GM18909 (cell line): Measurements from ENCODE around the gene TIMM13.

ENCODE experiments used
- ATAC-seq: cut with Tn5 transposase; IDR thresholded peaks from one replicate; pipeline ENCODE4 v1.9.1; 2021; ENCODE audit warnings: mild to moderate bottlenecking; ENCODE audit not compliant: unreplicated experiment, poor library complexity

The TIMM13 gene

GRCh38 chr19:2387367-2388288, 39.8 kb downstream of the TIMM13 start:
- no peak for ATAC-seq

GRCh38 chr19:2385053-2385721, 42.2 kb downstream of the TIMM13 start:
- no peak for ATAC-seq

GRCh38 chr19:2382530-2383222, 44.7 kb downstream of the TIMM13 start:
- ATAC-seq, result no peak

DNA sequence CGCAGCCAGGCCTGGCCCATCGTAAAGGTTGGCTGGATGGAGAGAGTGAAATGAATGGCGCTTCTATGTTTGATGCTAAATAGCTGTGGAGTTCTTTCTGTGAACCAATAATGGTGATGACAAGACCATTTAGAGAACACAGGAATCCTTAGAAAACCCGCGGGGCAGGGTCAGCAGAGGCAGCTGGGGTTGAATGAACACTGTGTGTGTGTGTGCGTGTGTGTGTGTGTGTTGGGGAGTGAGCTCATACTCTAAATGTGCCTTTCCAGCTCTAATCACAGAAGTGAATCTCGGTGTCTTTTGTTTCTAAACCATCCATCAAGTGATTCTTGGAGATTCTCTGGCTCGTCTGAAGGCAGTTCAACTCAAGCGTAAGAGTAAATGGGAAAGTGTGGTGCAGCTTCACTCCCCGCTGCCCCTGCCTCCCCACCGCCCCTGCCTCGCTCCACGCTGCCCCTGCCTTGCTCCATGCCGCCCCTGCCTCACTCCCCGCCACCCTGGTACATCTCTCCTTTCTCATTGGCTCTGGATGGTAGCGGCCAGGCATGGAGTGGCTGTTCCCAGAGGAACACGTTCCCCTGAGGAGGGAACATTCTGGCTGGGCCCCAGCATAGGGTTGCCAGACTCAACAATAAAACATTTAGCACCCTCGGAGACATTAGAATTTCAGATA, 46.1 kb downstream of the TIMM13 start:
- no peak for ATAC-seq

DNA sequence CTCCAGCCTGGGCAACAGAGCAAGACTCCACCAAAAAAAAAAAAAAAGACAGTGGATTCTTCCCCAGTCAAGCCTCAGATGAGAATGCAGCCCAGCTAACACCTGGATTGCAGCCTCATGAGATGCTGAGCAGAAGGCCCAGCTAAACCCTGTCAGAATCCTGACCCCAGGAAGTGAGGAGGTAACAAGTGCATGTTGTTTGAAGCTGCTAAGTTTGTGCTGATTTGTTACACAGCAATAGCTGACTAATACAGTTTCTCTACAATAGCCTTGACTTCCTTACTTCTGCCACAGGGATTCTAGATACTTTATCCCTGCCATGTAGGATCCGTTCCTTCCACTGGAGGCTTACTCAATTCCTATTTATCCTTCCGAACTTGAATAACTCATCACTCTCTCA, 46.8 kb downstream of the TIMM13 start:
- ATAC-seq, result no peak

DNA sequence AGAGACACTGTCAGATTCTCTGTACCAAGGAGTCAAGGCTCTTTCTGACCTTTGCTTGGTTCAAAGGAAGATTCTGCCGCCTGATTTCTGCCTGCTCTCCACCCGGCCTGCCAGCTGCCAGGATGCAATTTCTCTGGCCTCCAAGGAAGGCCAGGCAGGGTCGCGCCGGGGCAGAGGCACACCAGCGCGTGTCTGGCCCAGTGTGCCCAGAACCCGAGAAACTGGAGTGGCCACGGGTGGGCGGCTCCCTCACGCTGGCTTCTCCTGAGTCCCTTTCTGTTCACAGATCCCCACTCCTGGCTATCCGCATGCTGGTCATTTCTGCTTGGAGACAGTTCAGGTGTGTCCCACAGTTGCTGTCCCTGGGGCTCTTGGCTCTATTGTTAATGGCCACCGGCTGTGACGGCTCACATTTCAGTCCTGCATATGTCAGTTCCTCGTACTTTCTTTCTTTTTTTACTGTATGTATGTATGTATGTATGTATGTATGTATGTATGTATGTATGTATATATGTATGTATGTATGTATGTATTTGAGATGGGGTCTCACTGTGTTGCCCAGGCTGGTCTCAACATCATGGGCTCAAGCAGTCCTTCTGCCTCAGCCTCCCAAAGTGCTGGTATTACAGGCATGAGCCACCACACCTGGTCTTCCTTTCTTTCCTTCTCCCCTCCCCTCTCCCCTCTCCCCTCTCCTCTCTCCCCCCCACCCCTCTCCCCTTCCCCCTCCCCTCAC, 50.4 kb downstream of the TIMM13 start:
- ATAC-seq, result no peak
